ENCODE measurements around the gene ZBTB45. TPM values are rescaled to one million over a fixed set of nuclear protein-coding genes. Genes with fewer than 3 reads are reported as not detected.

ZBTB45 gene
- total and polyA plus RNA-seq, 5 donors: 7.0 to 13.1 (median 10.4) TPM

DNA sequence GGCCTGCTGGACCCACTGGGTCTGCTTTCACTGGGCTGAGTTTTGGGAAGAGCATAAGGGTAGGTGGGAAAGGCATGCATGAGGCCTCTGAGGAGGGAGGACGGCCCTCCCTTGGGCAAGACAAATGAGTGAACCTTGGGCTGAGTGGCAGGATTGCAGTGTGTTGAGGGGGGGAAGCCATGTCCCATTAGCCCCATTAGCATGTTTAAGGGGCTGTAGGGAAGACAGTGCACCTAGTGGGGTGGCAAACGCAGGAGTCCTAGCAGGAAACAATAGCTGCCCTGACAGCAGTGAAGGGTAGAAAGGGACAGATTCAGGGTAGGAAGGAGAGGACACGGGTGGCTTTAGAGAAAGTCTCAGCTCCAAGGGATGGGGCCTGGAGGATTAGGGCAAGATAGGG, 3.1 kb upstream of the ZBTB45 start:
- peaks cover 3% of the 10 kb centered on the region for H3K4me1 ChIP-seq (ENCODE audit: control insufficient read depth, insufficient read depth, low read length)
- no peak overlapping the region for H3K27ac ChIP-seq (ENCODE audit: low read length)
- no peak overlapping the region for H3K4me3 ChIP-seq (ENCODE audit: low read length)
- intact Hi-C loops (cut with DNase I): no loop called here
- DNase-seq (no peak), ATAC-seq (no peak)
- no peaks in the 10 kb centered on the region for H3K27me3 ChIP-seq (ENCODE audit: control insufficient read depth, insufficient read depth)
- H3K9me3 ChIP-seq (ENCODE audit: control insufficient read depth, low read length): no peaks in the 10 kb centered on the region
- 75% methylated on average over 3 of the region's 3 CpGs for WGBS

DNA sequence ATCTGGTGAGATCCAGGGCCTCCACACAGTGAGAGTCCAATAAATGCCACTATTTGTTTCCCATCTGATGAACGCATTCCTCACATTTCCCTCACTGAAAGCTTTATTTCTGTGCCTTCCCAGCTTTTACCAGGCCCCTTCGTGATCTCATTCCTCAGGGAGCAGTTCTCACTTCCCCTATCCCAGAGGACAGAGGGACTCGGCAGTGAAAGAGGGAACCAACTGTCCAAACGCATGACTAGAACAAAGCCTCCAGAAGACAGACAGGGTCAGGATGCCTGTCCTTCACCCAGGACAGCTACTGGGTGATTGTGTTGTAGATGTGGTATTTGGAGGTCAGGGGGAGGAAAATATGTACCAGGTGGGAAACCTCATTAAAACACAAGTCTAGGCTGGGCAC, 2.0 kb upstream of the ZBTB45 start:
- ATAC-seq (no peak), DNase-seq (no peak)
- no peak overlapping the region for H3K4me3 ChIP-seq (ENCODE audit: low read length)
- no peaks in the 10 kb centered on the region for H3K27me3 ChIP-seq (ENCODE audit: control insufficient read depth, insufficient read depth)
- WGBS: 61% methylated on average over 4 of the region's 4 CpGs
- intact Hi-C loops (cut with DNase I): no loop called here
- H3K27ac ChIP-seq (ENCODE audit: low read length): no peak overlapping the region
- no peaks in the 10 kb centered on the region for H3K9me3 ChIP-seq (ENCODE audit: control insufficient read depth, low read length)
- peaks cover 3% of the 10 kb centered on the region for H3K4me1 ChIP-seq (ENCODE audit: control insufficient read depth, insufficient read depth, low read length)

- no peaks in the 10 kb centered on the region for H3K9me3 ChIP-seq (ENCODE audit: control insufficient read depth, low read length)
- H3K27me3 ChIP-seq (ENCODE audit: control insufficient read depth, insufficient read depth): no peaks in the 10 kb centered on the region
- intact Hi-C loops (cut with DNase I): no loop called here
- WGBS: 15% methylated on average over 7 of the region's 7 CpGs
- no peak for DNase-seq
- H3K27ac ChIP-seq (ENCODE audit: low read length): peak overlapping the region; percentile 80
- H3K4me1 ChIP-seq (ENCODE audit: control insufficient read depth, insufficient read depth, low read length): peaks cover 3% of the 10 kb centered on the region
- H3K4me3 ChIP-seq (ENCODE audit: low read length): peak overlapping the region; percentile 45
- no peak for ATAC-seq
Observed at GRCh38 chr19:58520257-58520599, 618 bp upstream of the ZBTB45 start.

GRCh38 chr19:58519087-58519354, 589 bp downstream of the ZBTB45 start:
- ATAC-seq (peak; percentile 66 to 72), DNase-seq (peak; percentile 68 to 88 (median 80))
- H3K9me3 ChIP-seq (ENCODE audit: control insufficient read depth, low read length): no peaks in the 10 kb centered on the region
- H3K4me3 ChIP-seq (ENCODE audit: low read length): peak overlapping the region; percentile 45
- H3K4me1 ChIP-seq (ENCODE audit: control insufficient read depth, insufficient read depth, low read length): peaks cover 3% of the 10 kb centered on the region
- no peaks in the 10 kb centered on the region for H3K27me3 ChIP-seq (ENCODE audit: control insufficient read depth, insufficient read depth)
- peak overlapping the region; percentile 80 for H3K27ac ChIP-seq (ENCODE audit: low read length)
- intact Hi-C loops (cut with DNase I): no loop called here
- WGBS: under 1% methylated on average over 14 of the region's 14 CpGs

GRCh38 chr19:58518256-58519086, 1.1 kb downstream of the ZBTB45 start:
- ATAC-seq: no peak
- peak in 2 of 3 donors; percentile 63 to 71 for DNase-seq
- WGBS: 11% methylated on average over 22 of the region's 22 CpGs
- intact Hi-C loops (cut with DNase I): no loop called here
- no peaks in the 10 kb centered on the region for H3K9me3 ChIP-seq (ENCODE audit: control insufficient read depth, low read length)
- H3K27me3 ChIP-seq (ENCODE audit: control insufficient read depth, insufficient read depth): no peaks in the 10 kb centered on the region
- H3K27ac ChIP-seq (ENCODE audit: low read length): peak overlapping the region; percentile 80
- H3K4me3 ChIP-seq (ENCODE audit: low read length): peak overlapping the region; percentile 45
- peaks cover 3% of the 10 kb centered on the region for H3K4me1 ChIP-seq (ENCODE audit: control insufficient read depth, insufficient read depth, low read length)

- ATAC-seq: no peak
- DNase-seq: peak in 2 of 3 donors; percentile 59 to 70
- H3K4me1 ChIP-seq (ENCODE audit: control insufficient read depth, insufficient read depth, low read length): peaks cover 3% of the 10 kb centered on the region
Observed at GRCh38 chr19:58516964-58517833, 2.4 kb downstream of the ZBTB45 start.

DNA sequence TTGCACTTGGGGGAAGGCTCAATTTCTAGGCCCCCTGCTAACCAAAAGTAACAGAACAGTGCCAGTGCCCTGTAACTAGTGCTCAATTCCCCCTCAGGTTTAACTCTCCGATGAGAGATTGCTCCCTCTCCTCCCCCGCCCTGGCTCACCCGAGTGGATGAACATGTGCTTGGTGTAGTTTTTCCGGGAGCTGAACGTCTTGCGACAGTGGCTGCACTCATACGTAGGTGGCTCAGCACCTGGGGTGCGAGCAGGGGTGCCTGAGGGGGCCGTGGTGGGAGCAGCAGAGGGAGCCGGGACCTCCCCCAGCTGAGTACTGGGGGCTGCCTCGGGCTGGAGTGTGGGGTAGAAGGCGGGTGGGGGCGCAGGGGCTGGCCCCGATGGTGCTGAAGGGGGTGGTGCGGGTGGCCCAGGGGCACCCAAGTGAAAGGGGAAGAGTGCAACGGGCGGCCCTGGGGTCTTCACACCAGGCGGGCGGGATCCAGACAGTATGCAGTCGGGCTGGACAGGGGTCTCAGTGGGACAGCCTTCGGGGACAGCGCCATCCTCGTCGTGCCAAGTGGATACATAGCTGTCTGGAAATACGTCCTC, 3.3 kb downstream of the ZBTB45 start:
- Histone ChIP-seq H3K4me1 (ENCODE audit: control insufficient read depth, insufficient read depth, low read length) (peaks cover 3% of the 10 kb centered on the region), H3K9me3 (ENCODE audit: control insufficient read depth, low read length) (no peaks in the 10 kb centered on the region), H3K4me3 (ENCODE audit: low read length) (no peak overlapping the region), H3K27ac (ENCODE audit: low read length) (no peak overlapping the region), H3K27me3 (ENCODE audit: control insufficient read depth, insufficient read depth) (no peaks in the 10 kb centered on the region)
- 89% methylated on average over 25 of the region's 25 CpGs for WGBS
- no peak for DNase-seq
- no peak for ATAC-seq
- intact Hi-C loops (cut with DNase I): no loop called here

More at GRCh38 chr19:58516964-58517833, 2.4 kb downstream of the ZBTB45 start:
- no peaks in the 10 kb centered on the region for H3K27me3 ChIP-seq (ENCODE audit: control insufficient read depth, insufficient read depth)
- H3K4me3 ChIP-seq (ENCODE audit: low read length): no peak overlapping the region
- intact Hi-C loops (cut with DNase I): no loop called here
- 88% methylated on average over 65 of the region's 65 CpGs for WGBS
- H3K27ac ChIP-seq (ENCODE audit: low read length): no peak overlapping the region
- no peaks in the 10 kb centered on the region for H3K9me3 ChIP-seq (ENCODE audit: control insufficient read depth, low read length)

- Histone ChIP-seq H3K27me3 (ENCODE audit: control insufficient read depth, insufficient read depth) (no peaks in the 10 kb centered on the region), H3K4me1 (ENCODE audit: control insufficient read depth, insufficient read depth, low read length) (peaks cover 3% of the 10 kb centered on the region), H3K4me3 (ENCODE audit: low read length) (no peak overlapping the region), H3K9me3 (ENCODE audit: control insufficient read depth, low read length) (no peaks in the 10 kb centered on the region), H3K27ac (ENCODE audit: low read length) (no peak overlapping the region)
- 92% methylated on average over 2 of the region's 2 CpGs for WGBS
- ATAC-seq (no peak), DNase-seq (no peak)
- intact Hi-C loops (cut with DNase I): no loop called here
Observed at GRCh38 chr19:58515259-58515658, 4.4 kb downstream of the ZBTB45 start.

DNA sequence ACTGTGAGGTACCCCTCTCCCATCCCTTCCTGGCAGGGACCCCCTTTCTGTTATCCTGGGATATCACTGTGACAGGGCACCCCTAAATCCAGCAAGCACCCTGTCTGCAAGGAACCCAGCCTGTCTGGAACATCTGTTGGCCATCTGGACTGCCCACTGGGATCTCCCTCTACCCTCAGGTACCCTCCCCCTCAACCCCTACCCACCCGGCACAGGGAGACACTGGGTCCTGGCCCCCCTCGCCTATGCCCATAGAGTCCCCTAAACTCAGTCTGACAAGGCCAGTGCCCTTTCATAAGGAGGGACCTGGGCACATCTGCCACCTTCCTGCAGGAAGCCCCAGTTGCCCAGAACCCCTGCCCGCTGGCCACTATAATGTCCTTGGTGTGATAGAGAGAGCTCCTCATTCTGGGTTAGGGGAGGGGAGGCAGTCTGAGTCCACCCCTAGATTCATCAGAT, 5.0 kb downstream of the ZBTB45 start:
- WGBS: 73% methylated on average over 3 of the region's 3 CpGs
- ATAC-seq: no peak
- intact Hi-C loops (cut with DNase I): no loop called here
- H3K9me3 ChIP-seq (ENCODE audit: control insufficient read depth, low read length): no peaks in the 10 kb centered on the region
- H3K4me3 ChIP-seq (ENCODE audit: low read length): no peak overlapping the region
- DNase-seq: no peak
- H3K27ac ChIP-seq (ENCODE audit: low read length): no peak overlapping the region
- H3K27me3 ChIP-seq (ENCODE audit: control insufficient read depth, insufficient read depth): no peaks in the 10 kb centered on the region
- peaks cover 3% of the 10 kb centered on the region for H3K4me1 ChIP-seq (ENCODE audit: control insufficient read depth, insufficient read depth, low read length)

DNA sequence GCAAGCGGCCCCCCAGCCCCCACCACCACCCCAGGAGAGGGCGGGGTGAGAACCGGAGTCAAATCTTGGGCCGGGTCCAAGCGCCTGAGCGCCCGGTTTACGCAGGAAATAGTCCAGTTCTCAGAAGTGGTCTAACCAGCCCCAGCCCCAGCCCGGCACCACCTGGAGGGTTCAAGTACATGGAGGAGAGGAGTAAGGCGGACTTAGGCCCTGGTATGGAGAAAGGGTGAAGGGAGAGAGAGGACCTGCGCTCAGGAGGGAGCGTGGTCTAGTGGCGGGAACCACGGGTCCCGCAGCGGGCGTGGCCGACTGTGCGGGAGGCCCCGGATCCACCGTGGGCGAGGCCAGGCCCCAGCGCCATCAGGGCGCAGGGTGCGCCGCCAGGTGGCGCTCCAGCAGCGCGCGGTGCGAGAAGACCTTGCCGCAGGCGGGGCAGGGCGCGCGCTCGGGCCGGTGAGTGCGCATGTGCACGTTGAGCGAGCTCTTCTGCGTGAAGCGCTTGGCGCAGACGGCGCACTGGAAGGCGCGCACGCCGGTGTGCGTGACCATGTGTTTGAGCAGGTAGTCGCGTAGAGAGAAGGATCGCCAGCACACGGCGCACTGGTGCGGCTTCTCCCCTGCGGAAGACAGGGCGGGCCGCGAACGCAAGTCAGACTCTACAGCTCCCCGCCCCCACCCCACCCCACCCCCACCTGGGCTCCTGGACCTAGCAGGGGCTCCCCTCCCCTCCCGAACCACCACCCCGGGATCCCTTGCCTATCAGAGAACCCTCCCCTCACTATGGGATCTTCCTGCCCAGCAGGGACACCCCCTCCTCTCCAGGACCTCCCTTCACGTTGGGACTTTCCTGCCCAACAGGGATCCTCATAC, 5.7 kb downstream of the ZBTB45 start:
- intact Hi-C loops (cut with DNase I): no loop called here
- Histone ChIP-seq H3K27ac (ENCODE audit: low read length) (no peak overlapping the region), H3K4me1 (ENCODE audit: control insufficient read depth, insufficient read depth, low read length) (peaks cover 3% of the 10 kb centered on the region), H3K9me3 (ENCODE audit: control insufficient read depth, low read length) (no peaks in the 10 kb centered on the region), H3K27me3 (ENCODE audit: control insufficient read depth, insufficient read depth) (no peaks in the 10 kb centered on the region), H3K4me3 (ENCODE audit: low read length) (no peak overlapping the region)
- peak; percentile 86 to 89 for ATAC-seq
- WGBS: 24% methylated on average over 66 of the region's 66 CpGs
- peak; percentile 92 to 96 (median 96) for DNase-seq
